Small intestine (tissue), 7 donors: Measurements from ENCODE around the gene SMIM10L1. TPM values are rescaled to one million over a fixed set of nuclear protein-coding genes. Genes with fewer than 3 reads are reported as not detected.
A peak's percentile ranks its signal among the peaks of the same experiment; 100 is the strongest.

ENCODE experiments used
- DNase-seq, 2 donors: peaks; one replicate each; pipeline versions ENCODE4 v3.0.0 to v3.0.0-alpha.2; 2013
- FAIRE-seq: peaks from 2 replicates; lab custom pipeline; 2012; peaks lifted over from hg19 to GRCh38; lab: Jason Lieb, UNC
- H3K27ac ChIP-seq, 3 donors: one replicate each; pipeline ENCODE4 v1.5.1; 2013; ENCODE audit warnings: low read length in 2 of 3, mild to moderate bottlenecking in 2 of 3, control low read depth in 1 of 3, inconsistent platforms in 1 of 3, low read depth in 1 of 3, moderate library complexity in 1 of 3
- H3K27me3 ChIP-seq, 3 donors: one replicate each; pipeline ENCODE4 v1.6.1; 2013; ENCODE audit warnings: low read length in 3 of 3, inconsistent platforms in 1 of 3; ENCODE audit not compliant: control insufficient read depth in 3 of 3, insufficient read depth in 3 of 3
- H3K36me3 ChIP-seq, 3 donors: one replicate each; pipeline ENCODE4 v1.6.1; 2013; ENCODE audit warnings: low read length in 3 of 3, inconsistent platforms in 1 of 3, low read depth in 1 of 3, mild to moderate bottlenecking in 1 of 3, moderate library complexity in 1 of 3; ENCODE audit not compliant: control insufficient read depth in 3 of 3, insufficient read depth in 2 of 3
- H3K4me1 ChIP-seq, 3 donors: one replicate each; pipeline ENCODE4 v1.6.1; 2013; ENCODE audit warnings: low read length in 2 of 3, inconsistent platforms in 1 of 3, low read depth in 1 of 3, mild to moderate bottlenecking in 1 of 3, moderate library complexity in 1 of 3; ENCODE audit not compliant: control insufficient read depth in 3 of 3, insufficient read depth in 2 of 3
- H3K4me3 ChIP-seq, 3 donors: one replicate each; pipeline ENCODE4 v1.5.1; 2013; ENCODE audit warnings: low read length in 3 of 3, control low read depth in 1 of 3, inconsistent platforms in 1 of 3, low read depth in 1 of 3, mild to moderate bottlenecking in 1 of 3, moderate library complexity in 1 of 3
- H3K9me3 ChIP-seq, 2 donors: one replicate each; pipeline ENCODE4 v1.6.1; 2013; ENCODE audit warnings: low read depth in 1 of 2, low read length in 1 of 2; ENCODE audit not compliant: control insufficient read depth in 2 of 2, insufficient read depth in 1 of 2
- WGBS, 3 donors: extraction: QIAGEN DNeasy Blood & Tissue Kit; methylation state at CpG; one replicate each; pipeline ENCODE4 v1.1.7; 2013; 5-methylcytosine and 5-hydroxymethylcytosine counted together
- polyA plus RNA-seq, 4 donors: library from polyadenylated mRNA; stranded (reverse) in 3 of 4; unstranded in 1 of 4; fragments of 200-250 nt in 3 of 4; fragments of 120-200 nt in 1 of 4; gene quantifications; one replicate each; pipeline versions ENCODE4 v1.2.1 to v1.2.3, GENCODE V29; 2013
- donor health status: healthy with polysubstance abuse.
- donor health status: control.
- donor health status: control.
- donor health status: Bipolar disorder and iron deficiency.
- donor health status: healthy.

Gene SMIM10L1
- polyA plus RNA-seq, 4 donors: 6.9 to 13.8 (median 10.0) TPM

DNA sequence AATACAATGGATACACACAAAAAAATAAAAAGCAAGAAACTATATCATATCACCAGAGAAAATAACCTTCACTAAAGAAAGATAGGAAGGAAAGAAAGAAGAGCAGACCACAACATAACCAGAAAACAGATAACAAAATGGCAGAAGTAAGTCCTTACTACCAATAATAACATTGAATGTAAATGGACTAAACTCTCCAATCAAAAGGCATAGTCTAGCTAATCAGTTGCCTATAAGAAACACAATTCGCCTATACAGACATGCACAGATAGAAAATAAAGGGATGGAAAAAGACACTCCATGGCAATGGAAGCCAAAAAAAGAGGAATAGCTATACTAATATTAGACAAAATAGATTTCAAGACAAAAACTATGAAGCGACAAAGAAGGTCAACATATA is 27.6 kb upstream of the SMIM10L1 start:
- no peak overlapping the region for H3K4me3 ChIP-seq
- no peak for DNase-seq
- no peaks in the 10 kb centered on the region for H3K27me3 ChIP-seq
- no peak for FAIRE-seq
- peaks cover 0 to 21% of the 10 kb centered on the region in 2 donors for H3K9me3 ChIP-seq
- H3K4me1 ChIP-seq: no peaks in the 10 kb centered on the region
- WGBS, 3 donors: 52 to 83% (median 77%) methylated on average over 2 of the region's 2 CpGs
- peaks cover 0 to 9% (median 0%) of the 10 kb centered on the region in 3 donors for H3K36me3 ChIP-seq
- H3K27ac ChIP-seq: no peak overlapping the region

DNA sequence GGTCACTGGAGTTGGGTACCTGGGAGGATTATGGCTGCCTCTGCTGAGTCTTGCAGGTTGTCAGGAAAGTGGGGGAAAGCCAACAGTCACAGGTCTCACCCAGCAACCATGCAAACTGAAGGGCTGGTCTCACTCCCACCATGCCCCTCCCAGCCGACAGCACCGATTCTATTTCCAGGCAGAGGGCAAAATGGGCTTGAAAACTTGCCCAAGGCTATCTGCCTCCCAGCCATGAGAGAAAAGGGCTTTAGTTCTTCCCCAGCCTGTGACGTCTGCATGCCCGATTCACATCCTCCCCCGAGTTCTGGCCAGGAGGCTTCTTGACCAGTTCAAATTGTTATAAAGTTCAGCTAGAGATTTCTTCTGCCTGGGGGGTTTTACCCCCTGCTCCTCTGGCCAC is 26.7 kb upstream of the SMIM10L1 start:
- DNase-seq: no peak
- Histone ChIP-seq H3K4me3 (no peak overlapping the region), H3K4me1 (no peaks in the 10 kb centered on the region), H3K27ac (no peak overlapping the region), H3K9me3 (peaks cover 0 to 21% of the 10 kb centered on the region in 2 donors), H3K27me3 (no peaks in the 10 kb centered on the region), H3K36me3 (peaks cover 0 to 9% (median 0%) of the 10 kb centered on the region in 3 donors)
- 83 to 95% (median 91%) methylated on average over 5 of the region's 5 CpGs for WGBS, 3 donors
- FAIRE-seq: no peak

DNA sequence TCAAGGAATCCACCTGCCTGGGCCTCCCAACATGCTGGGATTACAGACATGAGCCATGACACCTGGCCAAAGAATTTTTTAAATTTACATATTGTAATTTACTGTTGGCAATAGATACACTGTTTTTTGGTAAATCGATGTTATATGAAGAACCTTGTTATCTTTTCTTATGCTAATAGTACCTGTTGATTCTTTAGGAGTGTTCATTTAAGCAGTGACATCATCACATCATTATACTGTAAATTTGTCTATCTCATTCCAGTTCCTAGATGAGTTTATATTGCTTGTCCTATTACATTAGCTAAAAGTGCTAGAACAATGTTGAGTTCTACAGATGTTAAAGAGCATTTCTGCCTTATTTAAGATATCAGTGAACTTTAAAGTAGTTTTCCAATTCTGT is 23.6 kb upstream of the SMIM10L1 start:
- no peak for DNase-seq
- 95 to 100% (median 98%) methylated on average over 1 of the region's 1 CpG for WGBS, 3 donors
- no peak for FAIRE-seq
- Histone ChIP-seq H3K9me3 (peaks cover 0 to 27% of the 10 kb centered on the region in 2 donors), H3K36me3 (peaks cover 0 to 11% (median 0%) of the 10 kb centered on the region in 3 donors), H3K4me3 (no peak overlapping the region), H3K27me3 (no peaks in the 10 kb centered on the region), H3K4me1 (no peaks in the 10 kb centered on the region), H3K27ac (no peak overlapping the region)

GRCh38 chr12:11150832-11151231 is 20.2 kb upstream of the SMIM10L1 start:
- Histone ChIP-seq H3K36me3 (peaks cover 0 to 4% (median 0%) of the 10 kb centered on the region in 3 donors), H3K4me3 (no peak overlapping the region), H3K9me3 (peaks cover 0 to 12% of the 10 kb centered on the region in 2 donors), H3K27ac (no peak overlapping the region), H3K27me3 (no peaks in the 10 kb centered on the region), H3K4me1 (no peaks in the 10 kb centered on the region)
- DNase-seq (no peak), FAIRE-seq (no peak)
- 52 to 59% (median 53%) methylated on average over 1 of the region's 1 CpG for WGBS, 3 donors

- FAIRE-seq: no peak
- no peaks in the 10 kb centered on the region for H3K4me1 ChIP-seq
These were observed 18.3 kb upstream of the SMIM10L1 start for GRCh38 chr12:11152725-11153124.

DNA sequence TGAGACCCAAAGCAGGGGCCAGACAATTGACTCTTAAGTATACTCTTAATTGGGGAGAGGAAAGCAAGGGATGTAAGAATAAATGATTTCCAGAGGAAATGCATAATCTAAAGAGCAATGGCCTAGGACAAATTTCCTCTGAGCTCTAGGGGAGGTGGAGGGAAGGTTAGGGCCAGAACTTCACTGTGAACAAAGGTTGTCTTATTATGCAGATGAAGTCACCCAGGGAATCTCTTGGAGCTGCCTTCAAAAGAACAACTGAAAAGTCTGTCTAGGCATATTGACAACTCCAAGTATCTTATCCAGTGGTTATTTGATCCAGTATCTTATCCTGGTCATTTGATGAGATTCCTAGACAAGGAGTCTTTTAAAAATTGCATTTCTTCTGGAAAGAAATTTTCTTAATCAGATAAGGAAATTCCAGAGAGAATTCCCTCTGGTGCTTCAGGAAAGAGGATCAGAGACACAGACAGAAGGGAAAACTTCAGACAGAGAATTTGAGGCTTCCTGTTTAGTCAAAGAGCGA is 16.5 kb upstream of the SMIM10L1 start:
- Histone ChIP-seq H3K4me1 (no peaks in the 10 kb centered on the region), H3K27me3 (no peaks in the 10 kb centered on the region), H3K27ac (no peak overlapping the region), H3K4me3 (no peak overlapping the region), H3K36me3 (peaks cover 0 to 4% (median 0%) of the 10 kb centered on the region in 3 donors), H3K9me3 (peaks cover 0 to 8% of the 10 kb centered on the region in 2 donors)
- DNase-seq (no peak), FAIRE-seq (no peak)
- 96% methylated on average over 1 of the region's 1 CpG for WGBS, 3 donors

More at GRCh38 chr12:11152725-11153124, 18.3 kb upstream of the SMIM10L1 start:
- Histone ChIP-seq H3K27me3 (no peaks in the 10 kb centered on the region), H3K4me3 (no peak overlapping the region), H3K36me3 (peaks cover 0 to 4% (median 0%) of the 10 kb centered on the region in 3 donors), H3K27ac (no peak overlapping the region), H3K9me3 (peaks cover 0 to 8% of the 10 kb centered on the region in 2 donors)
- DNase-seq: no peak
- 90 to 97% (median 95%) methylated on average over 2 of the region's 2 CpGs for WGBS, 3 donors

GRCh38 chr12:11158885-11159444 is 12.0 kb upstream of the SMIM10L1 start:
- H3K36me3 ChIP-seq: peaks cover 0 to 3% (median 2%) of the 10 kb centered on the region in 3 donors
- H3K4me3 ChIP-seq: no peak overlapping the region
- H3K4me1 ChIP-seq: no peaks in the 10 kb centered on the region
- WGBS, 3 donors: 58 to 64% (median 58%) methylated on average over 5 of the region's 5 CpGs
- H3K9me3 ChIP-seq: peaks cover 0 to 3% of the 10 kb centered on the region in 2 donors
- no peaks in the 10 kb centered on the region for H3K27me3 ChIP-seq
- no peak overlapping the region for H3K27ac ChIP-seq
- no peak for FAIRE-seq
- DNase-seq: no peak

DNA sequence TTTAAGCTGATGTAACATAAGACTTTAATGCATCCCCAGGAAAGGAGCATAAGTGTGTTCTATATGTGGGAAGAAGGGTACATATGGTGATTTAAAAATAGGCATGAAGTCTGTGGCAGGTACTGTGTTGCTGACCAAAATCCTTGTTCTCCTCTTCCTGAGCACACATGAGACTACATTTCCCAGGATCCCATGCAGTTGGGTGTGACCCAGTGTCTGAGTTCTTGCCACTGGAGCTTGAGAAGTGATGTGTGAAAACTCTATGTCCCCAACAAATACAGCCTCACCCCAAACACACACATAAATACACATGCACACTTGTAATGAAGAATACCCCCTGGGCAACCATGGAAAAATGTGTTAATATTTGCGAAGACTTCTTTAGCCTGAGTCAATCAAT is 8.5 kb upstream of the SMIM10L1 start:
- WGBS, 3 donors: 96 to 100% (median 98%) methylated on average over 1 of the region's 1 CpG
- H3K27me3 ChIP-seq: no peaks in the 10 kb centered on the region
- H3K27ac ChIP-seq: no peak overlapping the region
- H3K4me3 ChIP-seq: no peak overlapping the region
- DNase-seq: peak in 1 of 2 donors; percentile 9
- no peaks in the 10 kb centered on the region for H3K9me3 ChIP-seq
- no peak for FAIRE-seq
- H3K4me1 ChIP-seq: peaks cover 2 to 6% (median 5%) of the 10 kb centered on the region in 3 donors
- H3K36me3 ChIP-seq: peaks cover 0 to 7% (median 5%) of the 10 kb centered on the region in 3 donors
